ENCODE measurements around the gene ZDHHC11B. TPM values are rescaled to one million over a fixed set of nuclear protein-coding genes. Genes with fewer than 3 reads are reported as not detected.
A peak's percentile ranks its signal among the peaks of the same experiment; 100 is the strongest.
"Not testable (repeated sequence)": the region's sequence is repeated elsewhere in the genome, so short reads cannot be mapped to it uniquely, and the experiment has no call there.

ZDHHC11B gene
- total RNA-seq, 6 experiments from 2014 or later = 0.56 to 5.1 (median 2.8) TPM

GRCh38 chr5:688348-689010, 96.0 kb downstream of the ZDHHC11B start:
- H3K4me1 ChIP-seq, H3K27ac ChIP-seq, ATAC-seq, H3K36me3 ChIP-seq, H3K4me3 ChIP-seq, H3K9me3 ChIP-seq, DNase-seq, H3K27me3 ChIP-seq: not testable (repeated sequence)
- WGBS (ENCODE audit: insufficient coverage, low coverage, low lambda C conversion rate, missing lambda C conversion rate) = 49% methylated on average over 9 of the region's 30 CpGs
- intact Hi-C loops (cut with DNase I) = loop anchor here in 1 of 2 donors (10.0 kb wide), 1 partner anchor 86 kb away; no protein-coding TSS in a partner anchor

- not testable (repeated sequence) for H3K4me3 ChIP-seq, H3K4me1 ChIP-seq, H3K27ac ChIP-seq, ATAC-seq, DNase-seq, H3K27me3 ChIP-seq, H3K36me3 ChIP-seq, H3K9me3 ChIP-seq
- 84% methylated on average over 8 of the region's 12 CpGs for WGBS (ENCODE audit: insufficient coverage, low coverage, low lambda C conversion rate, missing lambda C conversion rate)
- intact Hi-C loops (cut with DNase I) = loop anchor here in 1 of 2 donors (10.0 kb wide), 1 partner anchor 88 kb away; no protein-coding TSS in a partner anchor
These were observed 97.6 kb downstream of the ZDHHC11B start for GRCh38 chr5:686936-687335.

- DNase-seq, H3K4me1 ChIP-seq, H3K9me3 ChIP-seq, H3K4me3 ChIP-seq, ATAC-seq, H3K36me3 ChIP-seq, H3K27ac ChIP-seq, H3K27me3 ChIP-seq: not testable (repeated sequence)
- intact Hi-C loops (cut with DNase I) = loop anchor here in 1 of 2 donors (10.0 kb wide), 1 partner anchor 89 kb away; no protein-coding TSS in a partner anchor
- 93% methylated on average over 5 of the region's 12 CpGs for WGBS (ENCODE audit: insufficient coverage, low coverage, low lambda C conversion rate, missing lambda C conversion rate)
These were observed 98.4 kb downstream of the ZDHHC11B start for GRCh38 chr5:686172-686523.

- H3K27ac ChIP-seq = no peak overlapping the region
- no peaks in the 10 kb centered on the region for H3K4me1 ChIP-seq
- H3K27me3 ChIP-seq = no peaks in the 10 kb centered on the region
- H3K9me3 ChIP-seq = no peaks in the 10 kb centered on the region
- intact Hi-C loops (cut with DNase I) = loop anchor here in 1 of 2 donors (10.0 kb wide), 1 partner anchor 89 kb away; no protein-coding TSS in a partner anchor
- H3K36me3 ChIP-seq = no peaks in the 10 kb centered on the region
- H3K4me3 ChIP-seq = no peak overlapping the region
- DNase-seq (no peak), ATAC-seq (no peak)
- no peak for TF ChIP-seq CTCF (IDR thresholded peaks at IDR 0.05)
- 100% methylated on average over 1 of the region's 24 CpGs for WGBS (ENCODE audit: insufficient coverage, low coverage, low lambda C conversion rate, missing lambda C conversion rate)
These were observed 99.0 kb downstream of the ZDHHC11B start for GRCh38 chr5:685262-686171.

GRCh38 chr5:684751-685216, 99.7 kb downstream of the ZDHHC11B start:
- Histone ChIP-seq H3K36me3 (no peaks in the 10 kb centered on the region), H3K27ac (no peak overlapping the region), H3K4me1 (no peaks in the 10 kb centered on the region), H3K4me3 (no peak overlapping the region), H3K27me3 (no peaks in the 10 kb centered on the region), H3K9me3 (no peaks in the 10 kb centered on the region)
- DNase-seq = peak in 1 of 3 donors; percentile 50
- ATAC-seq = peak in 3 of 4 donors; percentile 43 to 49 (median 44)
- WGBS (ENCODE audit: insufficient coverage, low coverage, low lambda C conversion rate, missing lambda C conversion rate) = 90% methylated on average over 2 of the region's 17 CpGs
- intact Hi-C loops (cut with DNase I) = loop anchor here in 1 of 2 donors (10.0 kb wide), 1 partner anchor 90 kb away; no protein-coding TSS in a partner anchor
- TF ChIP-seq POLR2A (IDR thresholded peaks at IDR 0.05) = no peak
- no peak for TF ChIP-seq CTCF (IDR thresholded peaks at IDR 0.05)

Measured in right lobe of liver (tissue), 6 donors.